ENCODE data around the gene WBP2.
"Not testable (repeated sequence)": the region's sequence is repeated elsewhere in the genome, so short reads cannot be mapped to it uniquely, and the experiment has no call there.

Gene WBP2

DNA sequence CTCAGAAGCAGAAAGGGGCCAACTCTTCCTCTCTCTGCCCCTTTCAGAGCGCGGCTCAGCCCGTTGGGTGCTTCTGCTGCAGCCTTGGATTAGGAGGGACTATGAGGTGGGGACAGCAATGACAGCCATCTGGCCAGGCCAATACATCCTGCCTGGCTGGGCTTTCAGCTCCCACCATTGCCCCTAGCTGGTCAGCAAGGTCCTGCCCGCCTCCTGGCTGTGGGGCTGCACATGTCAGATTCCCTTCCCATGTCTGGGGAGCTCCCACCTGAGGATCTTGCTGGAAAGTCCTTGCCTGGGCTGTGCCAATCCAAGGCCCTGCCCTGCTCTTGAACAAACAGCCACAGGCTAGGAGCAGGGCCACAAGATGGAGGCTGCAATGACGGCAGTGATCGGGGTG is 33.3 kb upstream of the WBP2 start:
- DNase-seq (ENCODE audit: low read depth): no peak

DNA sequence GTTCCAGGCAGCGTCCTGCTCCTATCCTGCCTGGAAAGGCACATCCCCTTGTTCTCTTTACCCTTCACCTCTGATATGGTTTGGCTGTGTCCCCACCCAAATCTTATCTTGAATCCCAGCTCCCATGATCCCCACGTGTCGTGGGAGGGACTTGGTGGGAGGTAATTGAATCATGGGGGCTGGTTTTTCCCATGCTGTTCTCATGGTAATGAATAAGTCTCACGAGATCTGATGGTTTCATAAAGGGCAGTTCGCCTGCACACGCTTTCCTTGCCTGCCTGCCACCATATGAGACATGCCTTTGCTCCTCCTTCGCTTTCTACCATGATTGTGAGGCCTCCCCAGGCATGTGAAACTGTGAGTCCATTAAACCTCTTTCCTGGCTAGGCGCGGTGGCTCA is 30.7 kb upstream of the WBP2 start:
- DNase-seq (ENCODE audit: low read depth): not testable (repeated sequence)

- no peak for DNase-seq (ENCODE audit: low read depth)
These were observed 30.3 kb upstream of the WBP2 start for GRCh38 chr17:75885431-75885830.

DNA sequence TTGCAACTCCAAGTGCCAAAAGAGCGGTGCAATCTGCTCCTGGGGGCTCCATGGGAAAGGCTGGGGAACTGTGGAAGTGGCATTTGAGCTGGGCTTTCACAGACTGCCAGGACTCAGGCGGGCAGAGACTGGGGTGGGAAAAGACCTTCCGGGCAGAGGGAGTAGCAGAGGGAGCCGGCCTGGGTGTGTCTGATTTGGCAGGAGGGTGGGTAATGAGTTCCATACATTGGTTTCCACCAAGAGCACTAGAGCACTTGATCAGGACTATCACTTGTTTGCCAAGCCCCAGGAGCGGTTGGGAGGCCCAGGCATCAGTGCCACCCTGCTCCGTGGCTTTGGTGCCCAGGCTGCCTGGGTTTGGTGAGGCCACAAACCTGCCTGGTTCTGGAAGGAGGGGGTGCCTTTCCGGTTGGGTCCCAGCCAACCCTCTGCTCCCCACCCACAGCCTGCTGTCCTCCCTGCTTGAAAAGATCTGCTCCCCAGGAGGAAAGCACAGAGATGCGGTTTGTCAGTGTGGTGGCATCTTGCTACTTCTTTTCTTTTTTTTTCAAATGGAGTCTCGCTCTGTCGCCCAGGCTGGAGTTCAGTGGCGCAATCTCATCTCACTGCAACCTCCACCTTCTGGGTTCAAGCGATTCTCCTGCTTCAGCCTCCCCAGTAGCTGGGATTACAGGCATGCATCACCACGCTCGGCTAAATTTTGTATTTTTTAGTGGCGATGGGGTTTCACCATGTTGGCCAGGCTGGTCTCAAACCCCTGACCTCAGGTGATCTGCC is 26.7 kb upstream of the WBP2 start:
- DNase-seq (ENCODE audit: low read depth): no peak

- DNase-seq (ENCODE audit: low read depth): no peak
These were observed 25.1 kb upstream of the WBP2 start for GRCh38 chr17:75880266-75880665.

DNA sequence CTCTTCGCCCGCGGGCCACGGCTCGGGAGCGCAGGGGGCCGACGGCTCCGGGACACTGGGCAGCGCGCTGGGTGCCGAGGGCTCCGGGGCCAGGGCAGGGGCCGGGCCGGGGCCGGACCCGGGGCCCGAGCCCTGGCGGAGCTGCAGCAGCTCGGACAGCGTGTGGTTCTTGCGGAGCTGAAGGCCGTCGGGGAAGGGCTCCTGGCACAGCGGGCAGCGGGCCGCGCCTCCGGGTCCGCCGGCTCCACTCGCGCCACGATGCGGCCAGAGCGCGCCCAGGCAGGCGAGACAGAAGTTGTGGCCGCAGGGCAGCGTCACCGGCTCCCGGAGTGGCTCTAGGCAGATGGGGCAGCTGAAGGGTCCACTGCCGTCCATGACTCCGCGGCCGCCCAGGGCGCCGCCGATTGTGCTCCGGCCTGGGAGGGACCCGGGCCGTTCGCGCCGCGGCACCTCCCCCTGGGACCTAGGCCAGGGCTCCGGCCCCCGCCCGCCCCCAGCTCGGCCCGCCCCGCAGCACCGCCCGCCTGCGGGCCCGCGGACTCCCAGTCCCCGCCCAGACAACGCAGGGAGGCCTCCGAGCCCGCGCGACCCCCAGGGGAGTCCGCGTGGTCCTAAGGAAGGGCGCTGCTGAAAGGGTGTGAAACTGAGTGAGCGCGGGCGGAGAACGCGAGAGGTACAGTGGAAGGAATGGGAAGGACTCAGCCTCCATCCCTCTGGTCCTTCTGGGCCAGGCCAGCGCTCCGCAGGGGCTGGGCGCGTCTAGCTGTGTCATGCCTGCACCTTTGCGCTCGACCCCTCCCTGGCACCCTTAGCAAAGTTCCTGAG is 23.3 kb upstream of the WBP2 start, which contains the start of gene TRIM47:
Gene TRIM47, minus strand, starts transcription at position 408 of the 825 bp plus-strand sequence. Its CDS starts 33 bp downstream, at position 375.
- DNase-seq (ENCODE audit: low read depth): no peak

DNA sequence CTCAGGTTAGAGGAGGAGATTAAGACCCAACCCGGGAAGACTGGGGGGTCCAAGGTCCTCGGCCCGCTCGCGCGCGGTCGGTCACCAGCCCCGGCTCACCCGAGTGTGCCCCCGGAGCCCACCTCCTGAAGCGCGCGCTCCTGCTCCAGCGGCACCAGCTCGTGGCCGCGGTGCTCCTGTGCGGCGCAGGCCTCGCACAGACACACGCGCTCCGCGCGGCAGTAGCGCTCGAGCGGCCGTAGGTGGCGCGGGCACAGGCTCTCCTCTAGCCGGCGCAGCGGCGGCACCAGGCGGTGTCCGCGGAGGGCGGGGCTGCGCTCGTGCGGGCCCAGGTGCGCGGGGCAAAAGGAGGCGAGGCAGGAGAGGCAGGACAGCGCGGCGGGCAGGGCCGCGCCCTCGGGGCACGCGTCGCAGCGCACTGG is 22.6 kb upstream of the WBP2 start:
- DNase-seq (ENCODE audit: low read depth): peak; percentile 50

GRCh38 chr17:75876938-75877751 is 22.0 kb upstream of the WBP2 start:
- DNase-seq (ENCODE audit: low read depth): no peak

DNA sequence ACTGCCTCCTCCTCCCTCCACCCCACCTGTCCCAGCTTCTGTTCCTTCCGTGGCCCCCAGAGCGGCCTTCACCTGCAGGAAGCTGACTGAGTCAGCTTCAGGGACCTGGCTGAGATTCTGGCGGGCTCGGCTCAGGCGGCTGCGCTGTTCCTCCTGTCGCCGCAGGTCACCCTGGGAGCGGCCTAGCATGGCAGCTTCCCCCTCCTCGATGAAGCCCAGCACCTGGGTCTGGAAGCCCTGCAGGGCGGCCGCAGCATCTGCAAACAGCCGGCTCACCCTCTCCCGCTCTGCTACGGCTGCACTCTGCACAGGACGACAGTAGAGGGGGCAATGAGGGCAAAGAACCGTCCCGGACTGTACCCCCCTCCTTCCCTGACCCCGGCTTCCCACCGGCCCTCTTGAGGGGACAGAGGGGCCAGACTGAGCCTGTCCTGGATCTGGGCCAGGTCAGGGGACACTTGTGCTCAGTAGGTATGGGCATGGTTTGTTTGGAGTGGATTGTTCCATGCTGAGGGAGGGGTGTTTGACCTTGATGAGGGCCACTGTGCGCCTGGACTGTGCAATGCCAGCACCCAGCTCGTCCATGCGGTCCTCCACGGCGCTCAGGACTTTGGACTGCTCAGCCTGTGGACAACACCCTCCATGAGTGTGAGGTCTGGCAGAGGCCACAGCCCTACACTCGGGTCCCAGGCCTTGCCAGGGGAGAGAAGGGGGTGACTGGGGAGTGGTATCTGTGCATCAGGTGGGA is 21.2 kb upstream of the WBP2 start:
- DNase-seq (ENCODE audit: low read depth): peak; percentile 50

GRCh38 chr17:75875940-75876189 is 20.7 kb upstream of the WBP2 start:
- no peak for DNase-seq (ENCODE audit: low read depth)

GRCh38 chr17:75875182-75875939 is 20.2 kb upstream of the WBP2 start:
- DNase-seq (ENCODE audit: low read depth): no peak

DNA sequence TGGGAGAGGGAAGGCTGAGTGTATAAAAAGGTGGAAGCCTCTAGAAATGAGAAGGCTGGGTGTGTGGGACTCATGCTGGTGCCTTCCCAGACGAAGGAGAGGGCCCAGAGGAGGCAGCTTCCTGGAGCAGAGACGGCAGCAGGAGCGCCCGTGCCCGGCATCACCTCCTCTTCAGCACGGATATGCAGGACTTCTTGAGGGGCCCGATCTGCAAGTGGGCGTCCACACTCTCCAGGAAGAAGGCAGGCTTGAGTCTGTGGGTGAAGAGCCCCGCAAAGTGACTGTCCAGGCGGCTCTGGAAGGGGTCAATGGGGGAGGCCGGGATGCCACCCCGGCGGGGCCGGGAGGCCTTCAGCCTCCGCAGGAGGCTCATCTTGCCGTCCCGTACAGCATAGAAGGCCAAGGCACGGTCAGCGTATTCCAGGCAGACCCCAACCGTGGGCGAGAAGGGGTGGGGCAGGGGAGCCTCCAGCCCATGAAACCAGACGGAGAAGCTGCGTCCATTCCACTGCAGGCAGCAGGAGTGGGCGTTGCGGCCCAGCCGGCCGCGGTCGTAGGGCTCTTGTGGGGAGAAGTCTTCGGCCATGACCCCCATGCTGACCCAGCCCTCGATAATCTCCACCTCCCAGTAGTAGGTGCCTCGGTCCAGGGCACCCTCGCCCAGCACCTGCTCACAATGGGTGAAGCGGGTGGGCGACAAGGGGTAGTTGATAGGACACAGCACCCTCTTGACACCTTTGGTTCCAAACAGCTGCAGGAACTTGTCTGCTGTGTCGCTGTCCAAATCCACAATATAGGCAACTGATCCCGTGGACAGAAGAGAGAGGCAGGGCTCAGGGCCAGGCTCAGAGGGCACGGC is 19.4 kb upstream of the WBP2 start:
- DNase-seq (ENCODE audit: low read depth): no peak

DNA sequence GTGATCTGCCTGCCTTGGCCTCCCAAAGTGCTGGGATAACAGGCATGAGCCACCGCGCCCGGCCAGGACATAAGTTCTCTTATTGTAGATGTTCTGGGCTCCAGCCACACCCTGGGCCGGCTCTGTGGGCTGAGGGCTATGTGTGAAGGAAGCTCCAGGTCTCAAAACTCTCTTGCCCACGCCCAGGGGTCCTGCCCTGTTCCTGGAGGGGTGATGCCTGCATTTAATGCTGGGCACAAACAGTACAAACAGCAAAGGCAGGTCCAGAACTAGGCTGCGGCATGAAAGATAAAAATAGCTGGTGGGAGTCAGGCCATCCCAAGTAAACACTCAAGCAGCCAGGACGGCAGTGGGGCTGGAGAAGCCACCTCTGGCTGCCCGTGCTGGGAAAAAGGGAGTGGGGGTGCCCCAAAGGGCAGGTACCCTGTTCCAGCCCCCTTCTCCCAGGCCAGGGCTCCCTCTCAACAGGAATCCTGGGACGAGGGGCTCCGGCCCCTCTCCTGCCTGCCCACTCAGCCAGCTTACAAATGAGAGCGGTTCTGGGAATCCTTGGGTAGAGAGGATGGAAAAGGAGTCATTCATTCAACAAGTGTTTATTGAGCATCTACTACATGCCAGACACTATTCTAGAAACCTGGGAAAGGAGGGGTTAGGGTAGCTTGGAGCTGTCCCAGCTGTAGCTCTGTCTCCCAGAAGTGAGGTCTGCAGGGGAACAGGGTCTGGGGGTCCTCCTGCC is 18.6 kb upstream of the WBP2 start:
- DNase-seq (ENCODE audit: low read depth): no peak

DNA sequence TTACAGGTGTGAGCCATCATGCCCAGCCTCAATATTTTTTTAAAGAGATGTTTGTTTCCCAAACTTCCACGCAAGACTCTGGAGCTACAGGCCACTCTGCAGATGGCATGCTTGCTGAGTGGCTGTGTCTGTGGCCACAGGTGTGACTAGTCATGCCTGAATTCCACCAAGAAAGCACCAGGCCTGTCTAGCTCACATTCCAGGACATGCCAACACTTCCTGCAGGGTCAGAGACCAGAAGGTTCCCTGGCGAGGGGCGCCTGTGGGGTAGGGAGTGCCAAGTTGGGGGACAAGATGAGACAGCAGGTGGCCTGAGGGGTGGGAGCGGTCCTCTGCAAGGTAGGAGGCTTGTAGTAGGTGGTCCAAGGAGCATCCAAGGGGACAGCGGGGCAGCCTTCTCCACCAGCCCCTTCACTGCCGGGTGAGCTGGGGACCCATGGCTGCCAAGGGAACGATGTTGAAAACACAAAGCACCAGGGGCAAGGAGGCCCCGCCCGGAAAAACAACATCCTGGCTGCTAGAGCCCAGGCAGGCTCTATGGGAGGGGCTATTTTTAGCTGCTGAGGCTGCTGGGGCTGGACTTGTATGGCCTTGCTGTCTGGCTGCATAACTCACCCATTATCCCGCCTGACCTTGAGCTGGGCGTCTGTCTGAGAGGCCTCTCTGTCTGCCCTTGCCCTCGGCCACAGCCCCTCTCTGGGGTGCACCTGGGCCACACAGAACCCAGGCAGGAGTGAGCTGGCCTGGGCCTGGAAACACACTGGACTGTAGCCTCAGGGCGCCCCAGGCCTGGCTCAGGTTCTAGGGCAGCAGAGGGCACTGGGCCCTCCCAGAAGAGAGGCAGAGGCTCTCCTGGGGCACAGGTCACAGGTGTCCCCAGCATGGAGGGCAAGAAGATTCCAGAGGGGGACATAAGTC is 17.6 kb upstream of the WBP2 start:
- DNase-seq (ENCODE audit: low read depth): no peak

GRCh38 chr17:75870228-75870627 is 15.1 kb upstream of the WBP2 start:
- DNase-seq (ENCODE audit: low read depth): not testable (repeated sequence)

- no peak for DNase-seq (ENCODE audit: low read depth)
These were observed 14.4 kb upstream of the WBP2 start for GRCh38 chr17:75869282-75870141.

GRCh38 chr17:75868730-75869281 is 13.7 kb upstream of the WBP2 start:
- DNase-seq (ENCODE audit: low read depth): not testable (repeated sequence)

Data from stimulated activated CD8-positive, alpha-beta memory T cell treated with anti-CD3 and anti-CD28 coated beads, Interleukin-12 subunit alpha, Interleukin-12 subunit beta, amount 100 ng/mL, for 4 hours (primary cell).